ENCODE results near the gene SEMA4C.

- TF ChIP-seq TAF1 (IDR thresholded peaks at IDR 0.05; ENCODE audit: borderline replicate concordance, low read depth, low read length) (no peak), POLR2A (IDR thresholded peaks at IDR 0.05; ENCODE audit: low read depth, low read length) (no peak), POLR2AphosphoS5 (IDR thresholded peaks at IDR 0.05; ENCODE audit: low read depth, low read length) (no peak)
These were observed 17.2 kb downstream of the SEMA4C start for GRCh38 chr2:96852667-96853066.
